GM18861 (cell line): Measurements from ENCODE around the gene PDZD4.

Source experiments
- ATAC-seq: cut with Tn5 transposase; IDR thresholded peaks from one replicate; pipeline ENCODE4 v1.9.1; 2021; ENCODE audit not compliant: unreplicated experiment

PDZD4 gene

GRCh38 chrX:153773741-153774575, 56.4 kb downstream of the PDZD4 start:
- no peak for ATAC-seq

GRCh38 chrX:153773218-153773611, 57.1 kb downstream of the PDZD4 start:
- no peak for ATAC-seq

GRCh38 chrX:153772316-153773217, 57.8 kb downstream of the PDZD4 start:
- no peak for ATAC-seq

- no peak for ATAC-seq
Observed at GRCh38 chrX:153771415-153772315, 58.7 kb downstream of the PDZD4 start.

GRCh38 chrX:153770601-153771414, 59.5 kb downstream of the PDZD4 start:
- no peak for ATAC-seq

GRCh38 chrX:153769865-153770600, 60.3 kb downstream of the PDZD4 start:
- ATAC-seq = no peak

GRCh38 chrX:153769158-153769864, 61.0 kb downstream of the PDZD4 start:
- no peak for ATAC-seq

GRCh38 chrX:153768311-153769157, 61.8 kb downstream of the PDZD4 start:
- no peak for ATAC-seq

- no peak for ATAC-seq
Observed at GRCh38 chrX:153767674-153768055, 62.7 kb downstream of the PDZD4 start.

GRCh38 chrX:153766871-153767673, 63.3 kb downstream of the PDZD4 start:
- ATAC-seq = no peak

GRCh38 chrX:153766098-153766817, 64.1 kb downstream of the PDZD4 start:
- ATAC-seq = no peak

- ATAC-seq = no peak
Observed at GRCh38 chrX:153765138-153766079, 64.9 kb downstream of the PDZD4 start.

- no peak for ATAC-seq
Observed at GRCh38 chrX:153764786-153765137, 65.6 kb downstream of the PDZD4 start.

- ATAC-seq = peak; percentile 45
Observed at GRCh38 chrX:153763989-153764755, 66.2 kb downstream of the PDZD4 start, which contains the start of gene PLXNB3. PLXNB3 (plus strand) TSS chrX:153764249; CDS start chrX:153765536, 1,287 bp downstream.
